GM12872 (cell line): ENCODE measurements around the gene PIGU.

Experiments used
- CTCF ChIP-seq: IDR thresholded peaks from 3 replicates; pipeline ENCODE4 v1.5.1; 2011; ENCODE audit warnings: low read depth, mild to moderate bottlenecking, low read length, moderate library complexity; ENCODE audit not compliant: insufficient read depth

PIGU gene

GRCh38 chr20:34586488-34587163 is 90.3 kb downstream of the PIGU start:
- TF ChIP-seq CTCF: no peak

GRCh38 chr20:34585019-34585418 is 91.9 kb downstream of the PIGU start:
- no peak for TF ChIP-seq CTCF

- TF ChIP-seq CTCF: no peak
Observed at GRCh38 chr20:34583544-34583943, 93.3 kb downstream of the PIGU start.

- no peak for TF ChIP-seq CTCF
Observed at GRCh38 chr20:34582911-34583310, 94.0 kb downstream of the PIGU start.

GRCh38 chr20:34582221-34582620 is 94.7 kb downstream of the PIGU start:
- TF ChIP-seq CTCF: no peak

GRCh38 chr20:34581341-34582184 is 95.3 kb downstream of the PIGU start:
- TF ChIP-seq CTCF: no peak

GRCh38 chr20:34579979-34580940 is 96.6 kb downstream of the PIGU start:
- no peak for TF ChIP-seq CTCF
